ENCODE results near the gene TMEM221. TPM values are rescaled to one million over a fixed set of nuclear protein-coding genes. Genes with fewer than 3 reads are reported as not detected.

TMEM221 gene
- total and polyA plus RNA-seq, 10 of the 15 experiments (the other 5 are each of a cell fraction or from before 2014, with no cell fraction given), result 0.04 to 0.24 TPM; not detected in 8

GRCh38 chr19:17450264-17451075 is 2.0 kb upstream of the TMEM221 start:
- RAD21 ChIA-PET (ENCODE audit: unreplicated experiment), result interaction anchor here (1.0 to 1.1 kb wide), 2 partner anchors 9 to 15 kb away, joined by 3 to 4 read pairs; no protein-coding TSS in a partner anchor
- peak overlapping the region; percentile 23; the same call in 1 of the 2 replicates for H2AFZ ChIP-seq (ENCODE audit: control insufficient read depth, low read depth, low read length)
- BruUV-seq (replicated peaks), result no TSS peak
- peak; percentile 64 for ATAC-seq
- TF ChIP-seq PML (IDR thresholded peaks at IDR 0.05; ENCODE audit: low read length) (no peak), JUNB (IDR thresholded peaks at IDR 0.05) (peak; percentile 52; the same call in 1 of the 2 replicates), EED (IDR thresholded peaks at IDR 0.05; ENCODE audit: low read depth) (peak; percentile 44), IKZF2 (IDR thresholded peaks at IDR 0.05) (peak in 1 of 2 experiments; percentile 16; a peak in 1 of 4 replicates), MEF2A (IDR thresholded peaks at IDR 0.05; ENCODE audit: insufficient read depth, low read depth, low read length) (0 out of 2 replicates have a peak, but pooled peaks have one; percentile 43), DPF2 (IDR thresholded peaks at IDR 0.05) (no peak), YY1 (IDR thresholded peaks at IDR 0.05; ENCODE audit: low read depth, low read length) (no peak), RUNX3 (IDR thresholded peaks at IDR 0.05; ENCODE audit: low read length) (peak; percentile 46)
- no peak overlapping the region for H3K4me3 ChIP-seq
- H3K36me3 ChIP-seq (ENCODE audit: control insufficient read depth in 2 of 2, insufficient read depth in 2 of 2, low read length in 1 of 2), result no peaks in the 10 kb centered on the region
- WGBS (ENCODE audit: insufficient coverage, insufficient replicate concordance, low lambda C conversion rate, missing lambda C conversion rate), result 44% methylated on average over 7 of the region's 8 CpGs
- no peaks in the 10 kb centered on the region; the same call in 1 of the 2 replicates for H4K20me1 ChIP-seq (ENCODE audit: control insufficient read depth, insufficient read depth)
- SMC1A ChIA-PET (ENCODE audit: uncharacterized antibody, unreplicated experiment), result interaction anchor here (0.7 kb wide), 1 partner anchor 15 kb away, joined by 3 read pairs; no protein-coding TSS in a partner anchor
- in situ Hi-C loops (cut with MboI), result no loop called here
- no peaks in the 10 kb centered on the region for H3K79me2 ChIP-seq (ENCODE audit: control insufficient read depth, insufficient read depth, low read length)
- 0 out of 2 replicates have a peak overlapping the region, but pooled peaks have one; percentile 17 for H3K4me2 ChIP-seq (ENCODE audit: control insufficient read depth, insufficient read depth)
- no peaks in the 10 kb centered on the region; the same call in 2 of the 3 replicates for H3K9me3 ChIP-seq (replicated peaks; ENCODE audit: control insufficient read depth, insufficient read depth, low read length)
- FAIRE-seq, result peak; percentile 31
- CTCF ChIA-PET, result no interaction called here
- peaks cover 11% of the 10 kb centered on the region for H3K4me1 ChIP-seq (ENCODE audit: control insufficient read depth, insufficient read depth, low read length)
- H3K27ac ChIP-seq (ENCODE audit: control insufficient read depth, insufficient read depth), result no peak overlapping the region
- H3K27me3 ChIP-seq (replicated peaks in 1 of 2; ENCODE audit: control insufficient read depth in 2 of 2, insufficient read depth in 2 of 2, low read length in 1 of 2), result peaks cover 5 to 6% of the 10 kb centered on the region in 2 experiments; a peak in 3 of 4 replicates
- DNase-seq (ENCODE audit: low read depth, low spot score), result no peak
- POLR2A ChIA-PET, result interaction anchor here (0.7 kb wide), 1 partner anchor 700 kb away, joined by 4 read pairs; no protein-coding TSS in a partner anchor
- H3K9ac ChIP-seq (ENCODE audit: control insufficient read depth, insufficient read depth, low read length), result no peak overlapping the region
- intact Hi-C loops (cut with micrococcal nuclease; ENCODE audit: unreplicated experiment), result no loop called here
